ENCODE measurements around the gene PARP2.

DNA sequence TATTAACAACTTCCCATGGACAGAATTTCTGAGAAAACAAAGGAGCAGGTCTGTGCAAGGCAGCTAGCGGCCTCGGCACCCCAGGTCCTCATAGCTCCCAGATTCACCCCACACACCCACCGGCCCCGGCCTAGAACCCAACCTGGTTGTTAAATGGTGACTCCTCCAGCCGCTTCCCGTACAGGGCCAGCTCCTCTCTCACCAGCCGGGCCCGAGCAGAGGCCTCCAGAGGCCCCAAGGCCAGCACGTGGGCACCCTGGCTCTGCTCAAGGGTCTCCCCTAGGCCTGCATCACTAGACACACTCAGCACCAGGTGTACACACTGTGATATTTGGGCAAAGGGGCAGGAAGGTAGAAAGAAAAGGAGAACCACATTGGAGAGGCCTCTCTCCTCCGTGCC is 39.6 kb downstream of the PARP2 start:
- no peak for TF ChIP-seq CTCF (IDR thresholded peaks at IDR 0.05; ENCODE audit: extremely low read depth in 1 of 2, insufficient read depth in 1 of 2, low read depth in 1 of 2, low read length in 2 of 2)
- TF ChIP-seq EZH2 (IDR thresholded peaks at IDR 0.05; ENCODE audit: borderline replicate concordance, low read depth, low read length, severe bottlenecking): no peak
- no peak for TF ChIP-seq POLR2AphosphoS5 (IDR thresholded peaks at IDR 0.05; ENCODE audit: insufficient read depth, low read depth, low read length)
- TF ChIP-seq MAX (IDR thresholded peaks at IDR 0.05; ENCODE audit: insufficient read depth, insufficient read length): no peak
